Kidney (tissue), 14 donors: ENCODE results near the gene ALMS1. TPM values are rescaled to one million over a fixed set of nuclear protein-coding genes. Genes with fewer than 3 reads are reported as not detected.
"Not testable (repeated sequence)": the region's sequence is repeated elsewhere in the genome, so short reads cannot be mapped to it uniquely, and the experiment has no call there.

Source experiments
- DNase-seq, 5 donors: peaks; one replicate each; pipeline ENCODE4 v3.0.0-alpha.2; 2013 to 2020
- FAIRE-seq: peaks from 2 replicates; lab custom pipeline; 2012; peaks lifted over from hg19 to GRCh38; lab: Jason Lieb, UNC
- H3K27ac ChIP-seq, 2 donors: one replicate each; pipeline ENCODE4 v1.7.0; 2013; ENCODE audit warnings: low read depth in 2 of 2, low read length in 2 of 2, inconsistent platforms in 1 of 2
- H3K27me3 ChIP-seq: one replicate; pipeline ENCODE4 v1.7.1; 2013; ENCODE audit warnings: low read length, inconsistent platforms; ENCODE audit not compliant: control insufficient read depth, insufficient read depth
- H3K36me3 ChIP-seq, 3 donors: one replicate each; pipeline versions ENCODE4 v1.7.0 to v1.7.1; 2013; ENCODE audit warnings: low read length in 3 of 3, control low read depth in 1 of 3, inconsistent platforms in 1 of 3; ENCODE audit not compliant: insufficient read depth in 3 of 3, control insufficient read depth in 2 of 3
- H3K4me1 ChIP-seq, 3 donors: one replicate each; pipeline versions ENCODE4 v1.7.0 to v1.7.1; 2013; ENCODE audit warnings: low read length in 3 of 3, inconsistent platforms in 1 of 3, low read depth in 1 of 3; ENCODE audit not compliant: control insufficient read depth in 2 of 3, insufficient read depth in 2 of 3
- H3K4me3 ChIP-seq, 3 donors: one replicate each; pipeline versions ENCODE4 v1.7.0 to v1.8.1; 2013; ENCODE audit warnings: low read length in 3 of 3, control low read depth in 1 of 3, inconsistent platforms in 1 of 3
- H3K9ac ChIP-seq, 3 donors: one replicate each; pipeline versions ENCODE4 v1.7.0 to v1.7.1; 2013; ENCODE audit warnings: low read length in 3 of 3, control low read depth in 1 of 3, inconsistent platforms in 1 of 3
- H3K9me3 ChIP-seq, 3 donors: one replicate each; pipeline versions ENCODE4 v1.7.0 to v1.7.1; 2013; ENCODE audit warnings: low read length in 3 of 3, control low read depth in 1 of 3, inconsistent platforms in 1 of 3; ENCODE audit not compliant: control insufficient read depth in 2 of 3, insufficient read depth in 1 of 3
- intact Hi-C: fragments of 100-400 bp; cut with DNase I; formaldehyde crosslinking; loops from one replicate; pipeline ENCODE4 v1.11.1; 2022
- polyA plus RNA-seq: library from polyadenylated mRNA; stranded (reverse); fragments of 350-450 nt; fragmentation: Illumina TruSeq; extraction: RNeasy Lipid Tissue Mini Kit (QIAGEN cat#74804); gene quantifications from one replicate; pipeline ENCODE4 v1.2.3, GENCODE V29; 2014; ENCODE audit warnings: low read depth, low replicate concordance; ENCODE audit not compliant: insufficient read depth
- total RNA-seq: library from RNA; stranded (reverse); fragmentation: NEBNext Ultra II Directional; extraction: Animal tissue kit (Norgen Biotek cat#: 25700); gene quantifications from one replicate; pipeline ENCODE4 v1.2.1, GENCODE V29; 2021
- TF ChIP-seq, protein P1 (sequence below): IDR thresholded peaks from 3 replicates; pipeline ENCODE4 v1.5.1; 2012; ENCODE audit warnings: mild to moderate bottlenecking, moderate library complexity, borderline replicate concordance; ENCODE audit not compliant: insufficient read depth; ENCODE audit errors: extremely low read depth
- donor health status: control.
- donor health status: control.
- donor health status: control.
- donor health status: control.
- donor health status: control.
- donor health status: DM: yes; HTN: yes; CAD: no.
- donor health status: Normal renal cell carcinoma (clear cell type).

Gene ALMS1
- total and polyA plus RNA-seq, 2 donors from 2014 or later, result 9.2 to 26.2 TPM

DNA sequence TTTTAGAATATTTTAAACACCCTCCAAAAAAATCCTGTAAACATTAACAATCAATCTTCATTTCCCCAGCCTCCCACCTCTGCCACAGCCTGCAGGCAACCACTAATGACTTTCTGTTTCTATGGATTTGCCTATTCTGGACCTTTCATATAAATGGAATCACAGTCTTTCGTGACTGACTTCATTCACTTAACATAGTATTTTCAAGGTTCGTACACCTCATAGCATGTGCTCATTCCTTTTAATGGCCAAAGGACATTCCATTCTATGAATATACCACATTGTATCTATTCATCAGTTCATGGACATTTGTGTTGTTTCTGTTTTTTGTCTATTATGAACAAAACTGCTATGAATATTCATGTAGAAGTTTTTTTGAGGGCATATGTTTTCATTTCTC lies 208.0 kb downstream of the ALMS1 start:
- TF ChIP-seq, protein P1, sequence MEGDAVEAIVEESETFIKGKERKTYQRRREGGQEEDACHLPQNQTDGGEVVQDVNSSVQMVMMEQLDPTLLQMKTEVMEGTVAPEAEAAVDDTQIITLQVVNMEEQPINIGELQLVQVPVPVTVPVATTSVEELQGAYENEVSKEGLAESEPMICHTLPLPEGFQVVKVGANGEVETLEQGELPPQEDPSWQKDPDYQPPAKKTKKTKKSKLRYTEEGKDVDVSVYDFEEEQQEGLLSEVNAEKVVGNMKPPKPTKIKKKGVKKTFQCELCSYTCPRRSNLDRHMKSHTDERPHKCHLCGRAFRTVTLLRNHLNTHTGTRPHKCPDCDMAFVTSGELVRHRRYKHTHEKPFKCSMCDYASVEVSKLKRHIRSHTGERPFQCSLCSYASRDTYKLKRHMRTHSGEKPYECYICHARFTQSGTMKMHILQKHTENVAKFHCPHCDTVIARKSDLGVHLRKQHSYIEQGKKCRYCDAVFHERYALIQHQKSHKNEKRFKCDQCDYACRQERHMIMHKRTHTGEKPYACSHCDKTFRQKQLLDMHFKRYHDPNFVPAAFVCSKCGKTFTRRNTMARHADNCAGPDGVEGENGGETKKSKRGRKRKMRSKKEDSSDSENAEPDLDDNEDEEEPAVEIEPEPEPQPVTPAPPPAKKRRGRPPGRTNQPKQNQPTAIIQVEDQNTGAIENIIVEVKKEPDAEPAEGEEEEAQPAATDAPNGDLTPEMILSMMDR, result no peak
- no peaks in the 10 kb centered on the region for H3K9me3 ChIP-seq
- H3K27ac ChIP-seq, result no peak overlapping the region
- no peaks in the 10 kb centered on the region for H3K36me3 ChIP-seq
- no peaks in the 10 kb centered on the region for H3K4me1 ChIP-seq
- no peaks in the 10 kb centered on the region for H3K27me3 ChIP-seq
- intact Hi-C loops, result no loop called here
- H3K9ac ChIP-seq, result no peak overlapping the region
- DNase-seq, result no peak
- no peak for FAIRE-seq
- H3K4me3 ChIP-seq, result no peak overlapping the region

DNA sequence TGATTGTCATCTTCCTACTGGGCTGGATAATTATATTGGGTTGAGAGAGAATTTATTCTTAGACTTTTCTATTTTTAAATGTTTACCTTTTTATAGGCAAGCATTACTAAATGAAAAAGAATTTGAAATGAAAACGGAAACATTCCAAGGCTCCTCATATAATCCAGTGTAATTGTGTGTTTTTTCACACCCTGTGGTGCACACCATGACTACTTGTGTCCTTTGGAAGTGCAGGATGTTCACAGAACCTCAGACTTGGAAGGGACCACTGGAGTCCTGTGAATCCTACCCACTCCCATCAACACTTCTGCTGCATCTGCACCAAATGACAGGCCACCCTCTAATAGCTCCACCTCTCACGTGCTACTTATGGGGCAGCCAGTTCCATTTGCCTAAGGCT lies 208.6 kb downstream of the ALMS1 start:
- H3K27me3 ChIP-seq, result no peaks in the 10 kb centered on the region
- H3K36me3 ChIP-seq, result no peaks in the 10 kb centered on the region
- intact Hi-C loops, result no loop called here
- no peak overlapping the region for H3K27ac ChIP-seq
- no peak overlapping the region for H3K9ac ChIP-seq
- FAIRE-seq (no peak), DNase-seq (no peak)
- H3K4me3 ChIP-seq, result no peak overlapping the region
- TF ChIP-seq, protein P1, result no peak
- H3K9me3 ChIP-seq, result no peaks in the 10 kb centered on the region
- no peaks in the 10 kb centered on the region for H3K4me1 ChIP-seq

DNA sequence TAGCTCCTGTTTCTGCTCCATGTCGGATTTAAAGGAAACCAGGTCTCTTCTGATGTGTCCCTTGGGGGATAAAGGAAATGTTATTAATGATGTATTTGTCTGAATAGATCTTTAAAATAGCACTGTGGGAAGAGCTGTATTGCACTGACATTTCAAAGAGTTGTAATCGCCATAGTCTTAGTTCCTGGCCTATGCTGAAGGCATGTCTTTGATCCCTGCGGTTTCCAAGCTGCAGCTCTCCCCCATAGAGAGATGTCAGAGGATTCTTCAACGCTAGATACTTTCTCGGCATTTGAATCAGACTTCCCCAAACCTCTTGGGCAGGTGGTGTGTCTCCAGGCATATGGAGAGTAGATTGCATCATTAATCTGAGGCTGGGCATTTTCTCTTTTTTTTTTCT lies 216.1 kb downstream of the ALMS1 start:
- H3K9me3 ChIP-seq, result no peaks in the 10 kb centered on the region
- H3K9ac ChIP-seq, result no peak overlapping the region
- H3K27me3 ChIP-seq, result no peaks in the 10 kb centered on the region
- TF ChIP-seq, protein P1, result no peak
- no peak overlapping the region for H3K4me3 ChIP-seq
- DNase-seq (no peak), FAIRE-seq (no peak)
- intact Hi-C loops, result no loop called here
- H3K36me3 ChIP-seq, result peaks cover 0 to 5% (median 0%) of the 10 kb centered on the region in 3 donors
- no peaks in the 10 kb centered on the region for H3K4me1 ChIP-seq
- no peak overlapping the region for H3K27ac ChIP-seq

DNA sequence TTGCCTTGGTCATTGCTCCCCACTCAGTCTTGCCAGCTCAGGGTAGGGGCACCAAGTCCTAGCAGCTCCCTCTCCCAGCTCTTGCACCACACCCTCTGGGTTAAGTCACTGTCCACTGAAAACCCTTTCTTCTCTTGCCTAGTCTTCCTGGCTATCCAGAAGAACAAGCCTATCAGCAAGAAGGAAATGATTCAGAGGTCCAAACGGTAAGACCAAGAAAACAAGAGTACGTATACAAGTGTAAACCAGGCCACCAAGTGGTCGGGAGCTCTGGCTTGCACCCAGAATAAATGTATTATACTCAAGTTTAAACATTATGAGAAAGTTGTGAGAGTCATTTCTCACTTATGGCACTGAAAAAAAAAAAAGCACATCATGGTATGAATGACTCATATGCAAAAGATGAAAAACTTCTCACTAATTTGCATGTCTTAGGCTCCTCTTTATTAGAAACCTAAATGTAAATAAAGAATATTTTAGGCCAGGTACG lies 217.5 kb downstream of the ALMS1 start:
- H3K9me3 ChIP-seq, intact Hi-C loops, H3K9ac ChIP-seq, H3K27me3 ChIP-seq, H3K36me3 ChIP-seq, H3K4me3 ChIP-seq, FAIRE-seq, H3K27ac ChIP-seq, H3K4me1 ChIP-seq, DNase-seq: not testable (repeated sequence)

DNA sequence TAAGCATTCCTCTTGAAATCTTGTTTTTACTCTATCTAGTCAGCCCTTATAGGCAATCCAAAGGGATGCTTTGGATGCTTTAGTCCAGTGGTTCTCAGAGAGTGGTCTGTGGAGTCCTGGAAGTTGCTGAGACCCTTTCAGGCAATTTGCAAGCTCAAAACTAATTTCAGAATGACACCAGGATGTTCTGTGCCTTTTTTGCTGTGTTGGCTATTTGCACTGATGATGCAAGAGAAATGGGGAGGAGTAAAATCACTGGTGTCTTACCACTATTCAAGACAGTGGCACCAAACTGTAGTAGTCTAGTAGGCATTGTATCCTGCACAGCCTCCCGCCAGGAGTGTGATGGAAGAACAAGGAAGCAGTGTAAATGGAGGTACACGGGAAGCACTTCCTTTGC lies 219.0 kb downstream of the ALMS1 start:
- intact Hi-C loops, H3K9ac ChIP-seq, FAIRE-seq, H3K4me1 ChIP-seq, H3K36me3 ChIP-seq, H3K27me3 ChIP-seq, DNase-seq, H3K27ac ChIP-seq, H3K9me3 ChIP-seq, H3K4me3 ChIP-seq: not testable (repeated sequence)
